Medulla oblongata (tissue), 1 donor: Measurements from ENCODE around the gene HRAS.

ENCODE experiments used
- DNase-seq: peaks from one replicate; pipeline ENCODE4 v3.0.0-alpha.2; 2015; ENCODE audit errors: extremely low spot score

HRAS gene

DNA sequence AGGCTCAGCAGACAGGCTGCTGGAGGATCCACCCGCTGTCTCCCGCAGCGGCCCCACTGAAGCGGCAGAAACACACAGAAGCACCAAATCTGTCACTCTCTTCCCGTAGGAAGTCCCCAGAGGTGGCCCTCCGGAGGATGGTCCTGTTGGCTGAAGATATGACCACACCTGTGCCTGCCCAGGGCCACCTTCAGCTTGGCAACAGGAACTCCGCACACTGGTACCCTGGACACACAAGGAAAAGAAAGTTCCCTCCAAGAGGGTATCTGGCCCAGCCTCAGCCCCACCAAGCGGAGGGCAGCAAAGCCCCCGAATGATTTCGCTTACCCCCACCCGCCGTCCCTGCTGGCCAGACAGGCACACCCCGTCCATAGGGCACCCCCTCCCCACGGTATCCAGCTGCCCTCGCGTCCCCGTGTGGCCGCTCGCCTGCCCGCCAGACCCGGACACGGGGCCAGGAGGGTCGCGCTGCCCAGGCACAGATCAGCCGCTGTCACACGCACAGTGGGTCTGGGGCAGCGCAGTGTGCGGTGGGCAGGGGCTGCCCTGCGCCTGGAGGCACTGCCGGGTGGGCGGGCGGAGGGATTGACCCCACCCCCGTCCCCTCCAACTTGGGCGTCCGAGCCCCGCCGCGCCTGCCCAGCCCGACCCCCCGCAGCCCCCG, 32.4 kb upstream of the HRAS start:
- no peak for DNase-seq

DNA sequence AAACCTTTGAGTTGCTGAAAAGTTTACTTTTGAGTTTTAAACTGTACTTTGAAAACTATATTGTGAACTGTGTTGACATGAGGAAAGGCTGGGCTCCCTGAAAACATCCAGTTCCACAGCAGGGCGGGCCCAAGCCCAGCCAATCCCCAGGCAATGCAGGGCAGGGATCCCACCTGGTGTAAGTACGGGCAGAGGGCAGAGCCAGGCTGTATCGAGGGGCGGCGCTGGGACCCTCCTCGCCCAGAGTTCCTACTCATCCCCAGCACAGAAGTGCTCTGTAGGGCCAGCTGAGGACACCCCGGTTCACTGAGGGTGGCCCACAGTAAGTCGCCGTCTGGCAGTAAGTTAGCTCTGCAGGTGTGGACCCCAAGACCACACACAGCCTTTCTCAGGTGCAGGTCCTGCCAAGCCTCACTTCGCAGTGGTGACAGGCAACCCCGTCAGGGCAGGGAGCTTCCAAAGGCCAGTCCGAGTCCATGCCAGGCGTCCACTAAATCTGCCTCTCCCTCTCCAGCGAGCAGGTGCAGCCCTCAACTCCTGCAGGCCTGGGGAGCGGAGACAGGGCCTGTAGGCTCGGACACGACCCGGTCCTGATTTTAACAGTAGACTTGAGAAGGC, 31.7 kb upstream of the HRAS start:
- DNase-seq = no peak

DNA sequence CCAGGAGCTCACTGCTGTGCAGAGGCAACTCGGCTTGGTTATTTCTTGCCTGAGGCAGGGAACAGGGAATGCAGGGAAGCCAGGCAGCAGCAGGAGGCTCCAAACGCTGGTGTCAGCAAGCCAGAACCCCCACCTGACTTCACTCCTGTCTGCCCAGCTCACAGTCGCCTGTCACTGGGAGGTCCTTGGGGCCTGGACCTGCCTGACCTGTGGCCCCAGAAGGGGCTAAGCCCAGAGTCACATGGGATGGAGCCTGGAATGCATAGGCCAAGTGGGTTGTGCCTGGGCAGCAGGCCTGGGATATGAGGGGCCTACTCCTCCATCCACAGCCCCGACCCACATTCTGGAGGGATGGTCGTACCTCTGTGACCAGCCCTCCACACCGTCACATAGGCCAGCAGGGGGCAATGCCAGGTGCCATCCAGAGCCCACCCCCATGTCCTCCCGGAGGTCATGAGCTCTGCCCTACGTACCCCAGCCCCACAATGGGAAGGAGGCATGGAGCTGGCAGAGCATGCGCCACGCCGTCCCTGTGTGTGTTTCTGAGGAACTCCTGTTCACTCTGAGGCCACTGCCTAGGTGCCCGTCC, 30.6 kb upstream of the HRAS start:
- no peak for DNase-seq

DNA sequence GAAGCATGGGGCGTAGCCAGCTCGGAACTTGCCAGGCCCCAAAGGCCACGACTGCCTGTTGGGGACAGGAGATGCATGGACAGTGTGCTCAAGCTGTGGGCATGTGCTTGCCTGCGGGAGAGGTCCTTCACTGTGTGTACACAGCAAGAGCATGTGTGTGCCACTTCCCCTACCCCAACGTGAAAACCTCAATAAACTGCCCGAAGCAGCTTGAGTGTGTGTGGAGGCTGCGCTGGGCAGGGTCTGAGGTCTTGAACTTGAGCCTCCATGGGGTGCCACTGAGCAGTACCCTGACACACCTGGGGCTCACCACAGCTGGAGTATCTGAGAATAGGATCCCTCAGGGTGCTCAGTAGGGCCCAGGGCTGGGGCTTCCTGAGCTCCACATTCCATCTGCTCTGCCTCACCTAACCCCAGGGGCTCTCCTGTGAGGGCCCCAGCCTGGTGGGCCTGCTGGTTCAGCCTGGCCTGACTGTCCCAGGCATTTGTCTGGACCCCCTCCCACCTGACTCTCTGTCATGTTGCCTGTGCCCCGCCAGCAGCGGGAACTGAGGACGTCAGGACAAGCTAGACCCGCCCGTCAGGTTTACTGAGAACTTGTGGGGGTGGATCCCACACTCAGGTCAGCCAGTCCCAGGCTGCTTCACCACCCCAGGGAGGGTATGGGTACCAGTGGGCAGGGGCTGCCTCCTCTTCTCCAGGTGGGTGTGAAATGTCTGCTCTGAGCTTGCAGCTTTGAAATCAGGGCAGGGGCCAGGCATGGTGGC, 28.6 kb upstream of the HRAS start:
- no peak for DNase-seq

DNA sequence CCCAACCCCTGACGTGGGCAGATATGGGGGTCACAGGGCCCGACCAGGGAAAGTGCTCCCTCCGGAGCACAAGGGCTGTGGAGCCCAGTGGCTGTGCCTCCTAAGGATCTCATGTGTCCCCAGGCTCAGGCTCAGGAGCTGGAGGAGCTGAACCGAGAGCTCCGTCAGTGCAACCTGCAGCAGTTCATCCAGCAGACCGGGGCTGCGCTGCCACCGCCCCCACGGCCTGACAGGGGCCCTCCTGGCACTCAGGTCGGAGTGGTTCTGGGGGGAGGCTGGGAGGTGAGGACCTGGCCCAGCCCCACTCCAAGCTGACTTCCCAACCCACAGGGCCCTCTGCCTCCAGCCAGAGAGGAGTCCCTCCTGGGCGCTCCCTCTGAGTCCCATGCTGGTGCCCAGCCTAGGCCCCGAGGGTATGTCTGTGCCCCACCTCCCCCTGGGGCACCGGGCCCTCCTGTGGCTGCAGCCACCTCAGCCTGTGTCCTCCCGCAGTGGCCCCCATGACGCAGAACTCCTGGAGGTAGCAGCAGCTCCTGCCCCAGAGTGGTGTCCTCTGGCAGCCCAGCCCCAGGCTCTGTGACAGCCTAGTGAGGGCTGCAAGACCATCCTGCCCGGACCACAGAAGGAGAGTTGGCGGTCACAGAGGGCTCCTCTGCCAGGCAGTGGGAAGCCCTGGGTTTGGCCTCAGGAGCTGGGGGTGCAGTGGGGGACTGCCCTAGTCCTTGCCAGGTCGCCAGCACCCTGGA, 27.9 kb upstream of the HRAS start:
- no peak for DNase-seq

DNA sequence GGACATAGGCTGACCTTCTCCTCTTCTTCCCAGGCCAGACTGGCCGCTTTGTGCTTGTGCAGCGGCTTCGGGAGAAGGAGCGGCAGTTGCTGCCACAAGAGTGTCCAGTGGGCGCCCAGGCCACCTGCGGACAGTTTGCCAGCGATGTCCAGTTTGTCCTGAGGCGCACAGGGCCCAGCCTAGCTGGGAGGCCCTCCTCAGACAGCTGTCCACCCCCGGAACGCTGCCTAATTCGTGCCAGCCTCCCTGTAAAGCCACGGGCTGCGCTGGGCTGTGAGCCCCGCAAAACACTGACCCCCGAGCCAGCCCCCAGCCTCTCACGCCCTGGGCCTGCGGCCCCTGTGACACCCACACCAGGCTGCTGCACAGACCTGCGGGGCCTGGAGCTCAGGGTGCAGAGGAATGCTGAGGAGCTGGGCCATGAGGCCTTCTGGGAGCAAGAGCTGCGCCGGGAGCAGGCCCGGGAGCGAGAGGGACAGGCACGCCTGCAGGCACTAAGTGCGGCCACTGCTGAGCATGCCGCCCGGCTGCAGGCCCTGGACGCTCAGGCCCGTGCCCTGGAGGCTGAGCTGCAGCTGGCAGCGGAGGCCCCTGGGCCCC, 26.8 kb upstream of the HRAS start:
- no peak for DNase-seq

DNA sequence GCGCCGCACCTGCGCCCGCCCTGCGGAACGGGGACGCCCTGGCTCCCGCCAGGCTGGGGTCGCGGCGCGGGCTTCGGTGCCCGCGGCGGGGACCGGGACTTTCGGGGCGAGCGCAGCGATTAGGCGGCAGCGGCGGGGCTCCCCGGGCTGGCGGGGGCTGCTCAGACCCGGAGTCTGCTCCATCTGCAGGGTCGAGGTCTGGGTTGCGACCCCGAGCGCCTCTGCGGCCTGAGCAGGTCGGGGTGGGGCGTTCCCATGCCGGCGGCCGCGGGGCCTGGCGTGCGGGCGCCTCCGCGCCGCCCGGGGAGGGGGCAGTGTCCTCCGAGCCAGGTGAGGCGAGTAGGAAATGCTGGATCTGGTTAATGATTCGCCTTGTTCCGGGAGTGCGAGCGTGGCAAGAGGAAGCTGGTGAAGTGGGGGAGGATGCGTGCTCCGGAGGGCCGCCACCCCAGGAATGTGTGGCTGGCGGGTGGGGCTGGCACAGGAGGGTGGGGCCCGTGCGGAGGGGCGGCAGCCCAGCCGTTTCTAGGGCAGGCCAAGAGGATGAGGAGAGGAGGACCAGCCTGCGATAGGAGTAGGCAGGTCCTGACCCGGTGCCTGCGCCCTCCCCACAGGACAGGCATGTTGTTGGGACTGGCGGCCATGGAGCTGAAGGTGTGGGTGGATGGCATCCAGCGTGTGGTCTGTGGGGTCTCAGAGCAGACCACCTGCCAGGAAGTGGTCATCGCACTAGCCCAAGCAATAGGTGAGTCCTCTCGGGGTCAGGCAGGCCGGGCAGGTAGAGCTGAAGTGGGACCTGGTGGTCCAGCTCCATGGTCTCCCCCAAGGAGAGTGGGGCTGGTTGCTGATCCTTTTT, 26.0 kb upstream of the HRAS start:
- DNase-seq = no peak

DNA sequence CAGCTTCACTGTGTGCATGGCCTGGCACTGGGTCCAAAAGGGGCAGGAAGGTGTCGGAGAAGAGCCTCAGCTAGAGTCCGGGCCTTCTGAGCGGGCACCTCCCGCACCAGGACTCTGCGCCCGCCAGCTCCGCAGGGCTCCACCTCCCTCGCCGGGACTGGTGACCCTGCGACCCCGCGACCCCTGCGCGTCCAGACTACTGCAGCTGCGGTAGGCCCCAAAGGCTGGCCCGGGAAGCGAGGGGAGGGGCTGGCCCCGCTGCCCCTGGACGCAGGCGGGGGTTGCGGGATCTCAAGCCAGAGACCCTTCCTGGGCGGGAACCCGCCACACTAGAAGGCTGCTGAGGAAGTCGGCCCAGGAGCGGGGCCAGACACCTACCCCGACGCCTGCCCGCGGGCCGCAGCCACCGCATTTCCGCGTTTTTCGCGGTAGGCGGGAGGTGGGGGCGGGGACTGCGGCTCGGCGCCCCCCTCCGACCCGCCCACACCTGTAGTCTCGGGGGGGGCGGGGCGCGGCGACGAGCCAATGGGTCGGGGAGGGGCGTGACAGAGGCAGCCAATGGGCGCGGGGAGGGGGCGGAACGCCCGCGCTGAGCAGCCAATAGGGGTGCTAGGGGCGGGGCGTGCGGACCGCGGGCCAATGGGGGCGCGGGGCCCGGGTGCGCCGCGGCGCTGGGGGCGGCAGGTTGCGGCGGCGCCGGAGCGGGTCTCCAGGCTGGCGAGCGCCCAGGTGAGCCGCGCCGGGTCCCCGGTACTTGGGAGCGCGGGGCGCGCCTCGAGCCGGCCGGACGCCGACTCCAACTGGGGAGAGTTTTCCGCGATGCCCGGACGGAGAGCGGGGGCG, 25.1 kb upstream of the HRAS start, which contains the start of the genes LMNTD2 and RASSF7:
LMNTD2 (minus strand) TSS at position 434 of the 843 bp plus-strand sequence; CDS start at position 412, 22 bp downstream.
RASSF7 (plus strand) TSS at position 666 of the 843 bp plus-strand sequence. CDS start 799 bp downstream, outside the sequence.
- DNase-seq = peak; percentile 85

DNA sequence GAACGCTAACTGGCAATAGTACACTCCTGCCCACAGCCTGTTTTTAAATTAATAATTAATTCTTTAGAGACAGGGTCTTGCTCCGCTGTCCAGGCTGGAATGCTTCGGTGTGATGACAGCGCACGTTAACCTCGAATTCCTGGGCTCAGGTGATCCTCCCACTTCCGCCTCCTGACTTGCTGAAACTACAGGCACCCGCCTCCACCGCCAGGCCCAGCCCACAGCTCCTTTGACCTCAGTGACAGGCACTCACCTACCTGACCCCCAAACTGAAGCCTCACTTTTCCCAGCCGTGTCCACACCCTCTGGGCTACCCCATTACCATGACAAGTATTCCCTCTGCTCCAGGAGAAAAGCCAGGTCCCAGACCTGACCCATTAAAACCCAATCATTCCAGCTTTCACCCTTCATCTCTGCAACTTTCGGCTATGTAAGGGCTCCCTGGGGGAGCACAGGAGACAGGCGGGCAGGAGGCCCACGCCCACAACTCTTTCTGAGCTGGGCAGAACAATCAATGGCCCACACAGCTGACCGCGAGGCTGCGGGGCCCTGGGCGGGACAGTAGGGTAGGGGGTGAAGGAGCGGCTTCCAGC, 24.4 kb upstream of the HRAS start:
- DNase-seq = no peak

DNA sequence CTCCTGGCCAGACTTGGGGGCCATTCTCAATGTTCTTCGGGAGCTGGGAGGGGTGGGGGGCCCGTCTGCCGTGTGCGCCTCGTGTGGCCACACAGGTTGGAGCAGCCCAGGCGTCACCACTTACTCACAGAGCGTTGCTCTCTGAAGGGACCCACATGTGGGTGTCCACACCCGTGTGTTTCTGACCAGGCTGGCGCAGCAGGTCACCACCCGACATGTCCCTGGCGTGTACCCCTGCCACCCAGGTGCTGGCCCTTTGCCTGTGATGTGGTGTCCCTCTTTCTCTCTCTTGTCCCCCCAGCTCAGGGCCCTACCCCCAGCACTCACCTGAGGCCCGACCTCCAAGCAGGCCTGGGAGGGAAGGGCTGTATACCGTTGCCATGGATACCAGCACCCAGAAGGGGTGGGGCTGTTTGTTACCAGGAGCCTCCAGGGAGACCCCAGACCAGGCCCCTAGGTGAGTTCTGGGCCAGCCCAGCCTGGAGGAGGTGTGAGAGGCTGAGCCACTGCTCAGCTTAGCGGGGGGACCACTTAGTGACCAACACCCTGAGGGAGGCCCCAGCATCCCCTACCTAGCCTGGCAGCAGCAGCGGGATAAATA, 23.7 kb upstream of the HRAS start:
- no peak for DNase-seq

DNA sequence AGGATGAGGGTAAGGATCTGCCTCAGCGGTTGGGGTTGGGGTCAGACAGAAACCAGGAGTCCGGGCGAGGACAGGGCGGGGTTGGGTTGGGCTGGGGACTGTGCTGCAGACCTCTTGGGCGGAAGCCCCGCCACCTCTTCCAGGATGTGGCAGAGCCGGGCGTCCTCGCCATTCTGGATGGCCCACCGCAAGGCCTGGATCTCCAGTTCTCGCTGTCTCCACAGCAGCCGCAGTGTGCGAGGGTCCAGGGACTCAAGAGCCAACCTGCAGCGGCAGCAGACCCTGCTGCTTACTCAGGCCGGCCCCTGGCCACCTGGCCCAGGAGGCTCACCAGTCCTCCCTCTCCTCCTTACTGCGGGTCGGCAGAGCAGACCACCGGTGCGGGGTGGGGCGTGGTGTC, 23.1 kb upstream of the HRAS start:
- DNase-seq = no peak

DNA sequence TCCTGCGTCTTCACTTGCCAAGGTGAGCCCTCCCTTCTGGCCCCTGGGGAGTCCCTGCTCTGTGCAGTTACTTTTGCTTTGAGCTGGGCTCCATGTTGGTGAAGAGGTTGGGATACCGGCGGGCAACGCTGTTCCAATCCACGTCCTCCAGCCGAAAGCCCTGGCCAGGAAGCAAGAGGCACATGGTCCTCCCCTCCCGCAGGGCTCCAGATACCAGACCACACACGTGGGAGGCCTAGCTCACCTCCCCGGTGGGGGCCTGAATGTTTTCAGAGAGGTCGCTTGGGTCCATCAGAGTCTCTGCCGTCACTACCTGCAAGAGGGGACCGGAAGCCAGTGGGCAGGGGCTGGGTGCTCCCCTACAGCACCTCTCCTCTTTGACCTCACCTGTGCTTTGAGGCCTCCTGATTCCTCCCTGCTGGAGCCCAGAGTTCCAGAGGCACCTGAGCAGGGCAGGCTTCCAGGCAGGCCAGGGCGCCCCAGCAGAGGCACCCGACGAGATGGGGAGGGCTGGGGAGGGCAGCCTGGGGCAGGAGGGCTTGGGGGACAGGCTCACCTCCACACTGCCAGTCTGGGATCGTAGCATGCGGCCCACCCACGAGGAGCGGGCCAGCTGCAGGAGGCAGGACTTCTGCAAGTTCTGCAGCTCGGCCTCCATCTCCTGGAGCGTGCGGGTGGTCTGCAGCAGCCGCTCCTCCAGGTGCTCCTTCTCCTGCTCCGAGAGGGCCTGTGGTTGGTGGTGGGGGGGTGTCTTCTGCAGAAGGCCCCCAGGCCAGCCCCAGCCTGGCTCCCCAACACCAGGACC, 22.2 kb upstream of the HRAS start:
- no peak for DNase-seq

DNA sequence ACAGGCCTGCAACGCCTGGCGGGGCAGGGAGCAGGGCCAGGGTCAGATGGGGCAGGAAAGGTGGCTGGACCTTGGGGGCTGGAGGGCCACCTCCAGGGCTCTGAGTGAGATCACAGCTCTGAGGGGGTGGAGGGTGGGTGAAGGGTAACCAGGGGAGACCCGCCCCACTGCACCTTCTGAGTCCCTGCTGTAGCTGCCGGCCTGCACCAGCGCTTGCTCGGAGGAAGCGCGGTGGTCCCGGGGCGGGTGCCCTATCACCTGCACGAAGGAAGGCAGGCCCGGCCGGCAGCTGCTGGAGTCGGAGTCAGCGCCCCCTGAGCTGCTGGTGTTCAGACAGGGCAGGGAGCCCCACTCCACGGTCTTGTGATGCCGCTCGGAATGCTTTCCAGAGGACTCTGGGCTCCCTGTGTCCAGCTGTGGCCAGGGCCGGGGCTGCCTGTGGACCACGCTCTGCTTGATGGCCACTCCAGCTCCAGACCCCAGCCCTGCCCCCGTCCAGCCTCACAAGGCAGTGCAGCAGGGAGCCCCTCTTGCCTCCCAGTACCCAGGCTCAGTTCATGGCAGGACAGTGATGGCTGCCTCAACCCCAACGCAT, 21.4 kb upstream of the HRAS start:
- DNase-seq = no peak

DNA sequence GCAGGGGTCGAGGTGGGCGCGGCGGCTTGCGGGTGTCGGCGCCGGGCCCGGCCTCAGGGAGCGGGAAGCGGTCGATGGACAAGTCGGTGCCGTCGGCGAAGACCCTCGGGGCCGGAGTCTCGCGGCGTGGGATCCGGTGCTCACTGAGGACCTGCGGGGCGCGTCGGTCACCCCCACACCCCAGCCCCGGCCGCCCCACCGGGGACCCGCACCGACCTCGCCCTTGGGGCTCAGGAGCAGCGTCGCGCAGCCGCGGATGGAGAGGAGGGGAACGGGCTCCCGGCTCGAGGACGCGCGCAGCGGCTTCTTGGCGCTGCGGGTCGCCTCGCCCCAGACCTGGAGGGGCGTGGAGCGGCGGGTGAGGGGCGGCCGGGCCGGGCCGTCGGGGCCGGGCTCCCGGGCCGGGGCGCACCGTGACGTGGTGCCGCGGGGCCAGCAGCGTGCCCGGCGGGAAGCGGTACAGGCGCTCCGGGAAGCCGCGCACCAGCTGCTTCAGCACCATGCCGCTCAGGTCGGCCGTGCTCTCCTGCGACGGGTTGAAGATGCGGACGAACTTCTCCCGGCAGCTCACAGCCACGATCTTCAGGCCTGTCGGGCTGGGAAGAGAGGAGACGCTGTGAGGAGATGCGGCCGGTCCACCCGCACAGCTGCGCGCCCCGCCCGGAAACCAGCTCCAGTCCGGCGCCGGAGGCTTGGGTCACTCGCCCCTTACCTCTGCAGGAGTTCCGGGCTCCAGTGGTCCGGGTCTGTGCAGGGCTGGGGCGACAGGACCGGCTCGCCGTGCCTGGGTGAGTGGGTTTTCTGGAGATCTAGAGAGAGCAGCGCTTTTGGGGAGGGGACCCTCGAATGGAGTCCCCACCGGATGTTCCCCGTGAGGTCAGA, 20.6 kb upstream of the HRAS start:
- DNase-seq = no peak

DNA sequence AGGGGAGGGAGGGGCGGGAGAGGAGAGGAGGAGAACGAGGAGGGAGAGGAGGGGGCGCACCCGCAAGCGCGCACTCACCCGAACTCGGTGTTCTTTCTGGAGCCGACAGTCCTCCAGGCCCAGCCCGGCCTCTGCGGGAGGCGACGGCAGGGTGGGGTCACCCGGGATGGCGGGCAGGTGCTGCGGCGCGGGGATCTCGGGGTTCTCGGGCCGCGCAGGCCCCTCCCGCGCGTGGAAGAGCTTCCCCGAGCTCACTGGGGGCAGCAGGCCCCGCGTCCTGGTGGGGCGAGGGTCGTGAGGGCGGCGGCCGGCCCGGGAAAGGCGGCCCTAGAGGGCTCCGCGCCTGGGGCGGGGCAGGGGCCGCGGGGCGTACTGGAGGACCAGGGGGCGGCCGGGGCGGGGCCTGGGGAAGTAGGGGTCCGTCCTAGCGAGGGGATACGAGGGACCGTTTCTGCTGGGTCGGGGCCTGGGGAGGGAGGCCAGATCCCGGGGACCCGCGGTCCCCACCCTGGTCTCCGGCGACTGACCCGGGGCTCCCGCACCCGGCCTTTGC, 19.9 kb upstream of the HRAS start:
- DNase-seq = no peak
